IMR-90 (cell line): Measurements from ENCODE around the gene NDUFB10. TPM values are rescaled to one million over a fixed set of nuclear protein-coding genes. Genes with fewer than 3 reads are reported as not detected.

Experiments
- ATAC-seq: fragments of 200-7000 bp; cut with Tn5 transposase; 2 replicates; pipeline ENCODE4 v1.9.1; 2020; ENCODE audit warnings: low read depth, mild to moderate bottlenecking, moderate library complexity
- BruUV-seq: library from RNA; stranded (reverse); fragments of 400-500 nt; replicated peaks from 2 replicates; lab custom pipeline; 2021; lab: Mats Ljungman, UMichigan
- CTCF ChIA-PET: fragments of 300-600 bp; formaldehyde crosslinking; extraction: SDS; loops from one replicate; lab custom pipeline; 2021; ENCODE audit warnings: antibody characterized with exemption; lab: Yijun Ruan, JAX
- POLR2A ChIA-PET: fragments of 300-600 bp; sonication (Branson Sonifier 250); formaldehyde crosslinking; loops from one replicate; lab custom pipeline; 2022; ENCODE audit warnings: antibody characterized with exemption; ENCODE audit not compliant: unreplicated experiment; lab: Charles Lee
- DNase-seq: peaks from one replicate; pipeline ENCODE4 v3.0.0; 2013
- H2AFZ ChIP-seq: replicated peaks from 2 replicates; pipeline ENCODE3; 2013; ENCODE audit warnings: low read length, mild to moderate bottlenecking; ENCODE audit not compliant: poor library complexity
- H2AK5ac ChIP-seq: 2 replicates; pipeline ENCODE4 v1.6.1; 2013; ENCODE audit warnings: low read depth, low read length, inconsistent platforms
- H2AK9ac ChIP-seq: replicated peaks from 2 replicates; pipeline ENCODE3; 2013; ENCODE audit warnings: mild to moderate bottlenecking, low read depth, low read length, moderate library complexity; ENCODE audit not compliant: poor library complexity
- H2BK120ac ChIP-seq: 2 replicates; pipeline ENCODE4 v1.6.1; 2013; ENCODE audit warnings: low read depth, low read length, inconsistent platforms
- H2BK15ac ChIP-seq: 3 replicates; pipeline ENCODE4 v1.6.1; 2013; ENCODE audit warnings: low read depth, low read length, inconsistent platforms
- H2BK20ac ChIP-seq: 2 replicates; pipeline ENCODE4 v1.6.1; 2013; ENCODE audit warnings: low read depth, mild to moderate bottlenecking, inconsistent platforms, low read length, moderate library complexity
- H2BK5ac ChIP-seq: 2 replicates; pipeline ENCODE4 v1.6.1; 2013; ENCODE audit warnings: mild to moderate bottlenecking, low read depth, low read length, inconsistent platforms; ENCODE audit not compliant: poor library complexity, severe bottlenecking
- H3K14ac ChIP-seq: replicated peaks from 2 replicates; pipeline ENCODE4 v1.6.1; 2013; ENCODE audit warnings: low read depth, low read length, inconsistent platforms
- H3K18ac ChIP-seq: 2 replicates; pipeline ENCODE4 v1.6.1; 2013; ENCODE audit warnings: low read depth, low read length, control low read depth
- H3K23ac ChIP-seq: 2 replicates; pipeline ENCODE4 v1.6.1; 2013; ENCODE audit warnings: low read depth, low read length, inconsistent platforms
- H3K27ac ChIP-seq: 2 replicates; pipeline ENCODE4 v1.5.1; 2013; ENCODE audit warnings: mild to moderate bottlenecking, control low read depth, low read length; ENCODE audit not compliant: insufficient read depth
- H3K27me3 ChIP-seq: 2 replicates; pipeline ENCODE4 v1.6.1; 2013; ENCODE audit warnings: low read length; ENCODE audit not compliant: control insufficient read depth, insufficient read depth
- H3K36me3 ChIP-seq: 2 replicates; pipeline ENCODE4 v1.6.1; 2013; ENCODE audit warnings: low read length, mixed read lengths; ENCODE audit not compliant: control insufficient read depth, insufficient read depth
- H3K4ac ChIP-seq: 2 replicates; pipeline ENCODE4 v1.6.1; 2013; ENCODE audit warnings: low read depth, low read length, inconsistent platforms
- H3K4me1 ChIP-seq: 2 replicates; pipeline ENCODE4 v1.6.1; 2013; ENCODE audit warnings: low read length, mixed read lengths; ENCODE audit not compliant: control insufficient read depth, insufficient read depth
- H3K4me2 ChIP-seq: 2 replicates; pipeline ENCODE4 v1.6.1; 2013; ENCODE audit warnings: low read depth, mild to moderate bottlenecking, control low read depth, low read length, moderate library complexity
- H3K4me3 ChIP-seq: 2 replicates; pipeline ENCODE4 v1.5.1; 2013; ENCODE audit warnings: low read depth, mild to moderate bottlenecking, control low read depth, low read length, moderate library complexity; ENCODE audit not compliant: insufficient read depth
- H3K56ac ChIP-seq: 2 replicates; pipeline ENCODE4 v1.6.1; 2013; ENCODE audit warnings: low read length, inconsistent platforms; ENCODE audit not compliant: insufficient read depth; ENCODE audit errors: extremely low read depth
- H3K79me1 ChIP-seq, 2 experiments: 2 replicates each; pipeline ENCODE4 v1.6.1; 2013; ENCODE audit warnings: low read length in 2 of 2, inconsistent platforms in 1 of 2, low read depth in 1 of 2
- H3K9ac ChIP-seq: 2 replicates; pipeline ENCODE4 v1.6.1; 2013; ENCODE audit warnings: low read depth, low read length, control low read depth
- H3K9me1 ChIP-seq: 2 replicates; pipeline ENCODE4 v1.6.1; 2013; ENCODE audit warnings: low read length, inconsistent platforms; ENCODE audit not compliant: insufficient read depth
- H3K9me3 ChIP-seq: 2 replicates; pipeline ENCODE4 v1.6.1; 2013; ENCODE audit warnings: low read length; ENCODE audit not compliant: control insufficient read depth, insufficient read depth
- H4K20me1 ChIP-seq: 2 replicates; pipeline ENCODE4 v1.6.1; 2013; ENCODE audit warnings: low read length, inconsistent platforms; ENCODE audit not compliant: insufficient read depth
- H4K5ac ChIP-seq: 2 replicates; pipeline ENCODE4 v1.6.1; 2013; ENCODE audit warnings: mild to moderate bottlenecking, low read depth, low read length, control low read depth
- H4K8ac ChIP-seq, 2 experiments: 2 replicates each; pipeline ENCODE4 v1.6.1; 2013; ENCODE audit warnings: low read depth in 2 of 2, low read length in 2 of 2, control low read depth in 1 of 2, inconsistent platforms in 1 of 2
- H4K91ac ChIP-seq: 2 replicates; pipeline ENCODE4 v1.6.1; 2013; ENCODE audit warnings: low read depth, low read length, inconsistent platforms; ENCODE audit not compliant: insufficient read depth
- BHLHE40 ChIP-seq: fragments of 150-350 bp; IDR thresholded peaks from 2 replicates; pipeline ENCODE4 v1.6.1; 2016; ENCODE audit warnings: mild to moderate bottlenecking, low read depth, low read length
- CEBPB ChIP-seq: IDR thresholded peaks from 2 replicates; pipeline ENCODE4 v1.6.1; 2012; ENCODE audit warnings: low read depth, low read length, improper control_type of control experiment
- CHD1 ChIP-seq: IDR thresholded peaks from 2 replicates; pipeline ENCODE4 v1.6.1; 2012; ENCODE audit warnings: low read depth, low read length, improper control_type of control experiment
- FOS ChIP-seq: fragments of 150-350 bp; IDR thresholded peaks from 2 replicates; pipeline ENCODE4 v1.6.1; 2016; ENCODE audit warnings: low read depth, low read length
- MAFK ChIP-seq: IDR thresholded peaks from 2 replicates; pipeline ENCODE4 v1.6.1; 2012; ENCODE audit warnings: low read depth, low read length, improper control_type of control experiment
- MAZ ChIP-seq: IDR thresholded peaks from 2 replicates; pipeline ENCODE4 v1.6.1; 2012; ENCODE audit warnings: low read depth, mild to moderate bottlenecking, low read length, improper control_type of control experiment, moderate library complexity, borderline replicate concordance
- MXI1 ChIP-seq: IDR thresholded peaks from 2 replicates; pipeline ENCODE4 v1.6.1; 2012; ENCODE audit warnings: low read depth, mild to moderate bottlenecking, low read length, moderate library complexity, borderline replicate concordance
- NFE2L2 ChIP-seq: fragments of 150-350 bp; IDR thresholded peaks from 2 replicates; pipeline ENCODE4 v1.6.1; 2016; ENCODE audit warnings: low read depth, mild to moderate bottlenecking, low read length
- POLR2A ChIP-seq: IDR thresholded peaks from 2 replicates; pipeline ENCODE4 v1.6.1; 2012; ENCODE audit warnings: mild to moderate bottlenecking, low read depth, low read length
- RAD21 ChIP-seq: IDR thresholded peaks from 2 replicates; pipeline ENCODE4 v1.6.1; 2012; ENCODE audit warnings: low read length, improper control_type of control experiment
- RCOR1 ChIP-seq: IDR thresholded peaks from 2 replicates; pipeline ENCODE4 v1.6.1; 2012; ENCODE audit warnings: mild to moderate bottlenecking, low read length, improper control_type of control experiment; ENCODE audit not compliant: insufficient replicate concordance
- RFX5 ChIP-seq: IDR thresholded peaks from 2 replicates; pipeline ENCODE4 v1.8.0; 2012; ENCODE audit warnings: low read depth, mild to moderate bottlenecking, low read length, moderate library complexity
- SMC3 ChIP-seq: fragments of 150-350 bp; IDR thresholded peaks from 2 replicates; pipeline ENCODE4 v1.6.1; 2016; ENCODE audit warnings: low read depth, mild to moderate bottlenecking, antibody characterized with exemption, low read length, moderate library complexity
- WGBS, 2 experiments: methylation state at CpG; one replicate each; pipeline versions ENCODE4 v1.1.5 to v1.1.7; 2013; ENCODE audit warnings: missing lambda C conversion rate in 2 of 2; ENCODE audit not compliant: insufficient read length in 1 of 2; ENCODE audit errors: extremely low coverage in 2 of 2; 5-methylcytosine and 5-hydroxymethylcytosine counted together
- dilution Hi-C: fragments of 300-500 bp; cut with HindIII; formaldehyde crosslinking; loops from one replicate; pipeline ENCODE4 v1.14.3; 2018; ENCODE audit warnings: low sequenced_read_pairs; ENCODE audit not compliant: unreplicated experiment
- in situ Hi-C: fragments of 300-500 bp; cut with MboI; formaldehyde crosslinking; loops from 3 replicates; pipeline ENCODE4 v1.14.3; 2019; ENCODE audit warnings: low sequenced_read_pairs, inconsistent platforms, mixed read lengths
- intact Hi-C: fragments of 100-400 bp; cut with micrococcal nuclease; formaldehyde crosslinking; loops from 2 replicates; pipeline ENCODE4 v1.10.0; 2022
- polyA plus RNA-seq, 3 experiments: library from polyadenylated mRNA; depleted of rRNA; stranded (reverse); fragments of >200 nt; gene quantifications; 2 replicates each; pipeline ENCODE4 v1.2.3, GENCODE V29; 2012; ENCODE audit warnings: low replicate concordance in 1 of 3
- total RNA-seq: library from RNA; depleted of rRNA; stranded (reverse); fragments of >200 nt; gene quantifications from 2 replicates; pipeline ENCODE4 v1.2.3, GENCODE V29; 2012
- TF ChIP-seq, protein P1 (sequence below): fragments of 150-350 bp; IDR thresholded peaks from 2 replicates; pipeline ENCODE4 v1.6.1; 2016; ENCODE audit warnings: low read depth, mild to moderate bottlenecking, low read length, moderate library complexity, borderline replicate concordance
- TF ChIP-seq, protein P2 (sequence below): fragments of 150-350 bp; IDR thresholded peaks from 2 replicates; pipeline ENCODE4 v1.6.1; 2017; ENCODE audit warnings: mild to moderate bottlenecking, antibody characterized with exemption, low read length, low read depth

The NDUFB10 gene
- total and polyA plus RNA-seq, 2 of the 4 experiments (the other 2 are of a cell fraction): 189 to 220 TPM

DNA sequence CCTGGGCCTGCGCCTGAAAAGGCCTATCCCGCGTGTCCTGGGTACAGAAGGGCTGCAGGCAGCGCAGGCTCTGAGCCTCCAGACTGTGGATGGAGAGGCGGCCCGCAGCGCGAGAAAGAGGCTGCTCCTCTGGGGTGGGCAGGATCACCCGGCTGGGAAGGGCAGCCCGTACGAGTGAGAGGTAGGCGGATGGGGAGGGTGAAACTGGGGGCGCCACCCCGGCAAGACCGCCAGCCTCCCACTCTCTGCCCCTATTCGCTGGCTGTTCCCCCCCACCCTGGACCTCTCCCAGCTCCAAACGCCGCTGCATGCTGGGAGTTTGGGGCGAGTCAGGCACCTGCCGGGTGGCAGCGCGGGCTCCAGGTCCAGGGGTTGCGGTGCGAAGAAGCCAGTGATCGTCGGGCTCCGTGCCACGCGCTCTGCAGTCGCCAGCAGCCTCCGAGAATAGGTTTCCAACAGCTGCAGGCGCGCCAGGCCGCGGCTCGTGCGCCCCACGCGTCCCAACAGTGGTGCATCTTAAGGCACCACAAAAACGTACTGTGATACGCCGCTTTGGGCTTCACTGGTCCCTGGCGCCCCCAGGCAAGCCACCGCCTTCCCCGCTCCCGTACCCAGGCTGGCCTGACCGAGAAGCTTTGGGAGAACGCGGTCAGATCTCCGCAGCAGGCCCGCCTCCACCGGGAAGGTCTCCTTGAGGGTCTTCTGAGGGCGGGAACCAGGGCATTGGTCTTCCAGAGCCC lies 20.9 kb downstream of the NDUFB10 start:
- Histone ChIP-seq H3K27ac (no peak overlapping the region), H4K8ac (no peak overlapping the region), H2BK15ac (no peak overlapping the region), H4K91ac (no peak overlapping the region), H2AFZ (no peak overlapping the region), H3K9me1 (peaks cover 3% of the 10 kb centered on the region), H3K4me2 (no peak overlapping the region), H3K27me3 (peaks cover 31% of the 10 kb centered on the region; the same call in 1 of the 2 replicates), H3K14ac (no peak overlapping the region), H2BK120ac (no peak overlapping the region), H2BK20ac (no peak overlapping the region), H3K4me3 (no peak overlapping the region), H3K56ac (no peak overlapping the region), H2BK5ac (no peak overlapping the region), H3K79me1 (peaks cover 7 to 8% of the 10 kb centered on the region in 2 experiments), H3K4ac (no peak overlapping the region), H3K36me3 (peaks cover 39% of the 10 kb centered on the region), H4K20me1 (no peaks in the 10 kb centered on the region; the same call in none of the 2 replicates), H2AK5ac (no peak overlapping the region), H3K18ac (no peak overlapping the region), H3K9ac (no peak overlapping the region), H3K9me3 (no peaks in the 10 kb centered on the region), H3K4me1 (peaks cover 4% of the 10 kb centered on the region), H4K5ac (no peak overlapping the region), H3K23ac (no peak overlapping the region), H2AK9ac (peak overlapping the region; percentile 65)
- dilution Hi-C loops (no loop called here), in situ Hi-C loops (no loop called here), intact Hi-C loops (no loop called here)
- ChIA-PET CTCF (interaction anchor here (1.3 kb wide), 1 partner anchor 24 kb away, joined by 3 read pairs; no protein-coding TSS in a partner anchor), POLR2A (no interaction called here)
- BruUV-seq: no TSS peak
- 15% methylated on average over 35 of the region's 53 CpGs; no CpG with 5 or more reads in 1 of the 2 experiments for WGBS, 2 experiments
- ATAC-seq: no peak
- DNase-seq: no peak
- no peak for TF ChIP-seq POLR2A
- no peak for TF ChIP-seq RCOR1
- TF ChIP-seq, protein P1, sequence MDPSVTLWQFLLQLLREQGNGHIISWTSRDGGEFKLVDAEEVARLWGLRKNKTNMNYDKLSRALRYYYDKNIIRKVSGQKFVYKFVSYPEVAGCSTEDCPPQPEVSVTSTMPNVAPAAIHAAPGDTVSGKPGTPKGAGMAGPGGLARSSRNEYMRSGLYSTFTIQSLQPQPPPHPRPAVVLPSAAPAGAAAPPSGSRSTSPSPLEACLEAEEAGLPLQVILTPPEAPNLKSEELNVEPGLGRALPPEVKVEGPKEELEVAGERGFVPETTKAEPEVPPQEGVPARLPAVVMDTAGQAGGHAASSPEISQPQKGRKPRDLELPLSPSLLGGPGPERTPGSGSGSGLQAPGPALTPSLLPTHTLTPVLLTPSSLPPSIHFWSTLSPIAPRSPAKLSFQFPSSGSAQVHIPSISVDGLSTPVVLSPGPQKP: no peak
- TF ChIP-seq SMC3: no peak
- no peak for TF ChIP-seq MXI1
- no peak for TF ChIP-seq MAFK
- no peak for TF ChIP-seq RFX5
- TF ChIP-seq, protein P2, sequence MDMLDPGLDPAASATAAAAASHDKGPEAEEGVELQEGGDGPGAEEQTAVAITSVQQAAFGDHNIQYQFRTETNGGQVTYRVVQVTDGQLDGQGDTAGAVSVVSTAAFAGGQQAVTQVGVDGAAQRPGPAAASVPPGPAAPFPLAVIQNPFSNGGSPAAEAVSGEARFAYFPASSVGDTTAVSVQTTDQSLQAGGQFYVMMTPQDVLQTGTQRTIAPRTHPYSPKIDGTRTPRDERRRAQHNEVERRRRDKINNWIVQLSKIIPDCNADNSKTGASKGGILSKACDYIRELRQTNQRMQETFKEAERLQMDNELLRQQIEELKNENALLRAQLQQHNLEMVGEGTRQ: no peak
- no peak for TF ChIP-seq MAZ
- no peak for TF ChIP-seq FOS
- no peak for TF ChIP-seq CHD1
- TF ChIP-seq NFE2L2: no peak
- no peak for TF ChIP-seq CEBPB
- TF ChIP-seq BHLHE40: no peak
- TF ChIP-seq RAD21: no peak
